Endothelial cell of hepatic sinusoid (primary cell): ENCODE results near the gene A3GALT2.

Source experiments
- in situ Hi-C: cut with HindIII; loops from 2 replicates; pipeline ENCODE4 v1.10.0; 2017; ENCODE audit warnings: low sequenced_read_pairs

Gene A3GALT2

GRCh38 chr1:33320619-33321165 is at the start of gene A3GALT2:
Gene A3GALT2 (minus strand): TSS chr1:33321098. CDS start chr1:33321098, 0 bp downstream.
- in situ Hi-C loops: no loop called here

DNA sequence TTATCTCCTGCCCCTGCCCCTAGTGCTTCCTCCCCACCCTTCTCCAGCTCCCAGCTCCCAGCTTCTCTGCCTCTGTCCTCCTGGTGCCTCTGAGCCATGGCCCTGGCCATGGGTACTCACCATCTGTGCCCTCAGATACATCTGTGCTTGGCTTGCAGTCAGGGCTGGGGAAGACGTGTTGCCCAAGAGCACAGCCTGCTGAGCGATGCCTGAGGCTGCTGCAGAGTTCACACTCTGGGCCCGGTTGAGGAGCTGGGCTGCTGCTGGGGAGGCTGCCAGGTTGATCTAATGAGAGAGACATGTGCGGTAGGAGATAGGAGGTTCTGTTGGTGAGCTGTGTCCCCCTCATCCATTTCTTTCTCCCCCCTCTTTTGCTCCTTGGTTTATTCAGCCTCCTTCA is 49.4 kb upstream of the A3GALT2 start:
- in situ Hi-C loops: no loop called here

DNA sequence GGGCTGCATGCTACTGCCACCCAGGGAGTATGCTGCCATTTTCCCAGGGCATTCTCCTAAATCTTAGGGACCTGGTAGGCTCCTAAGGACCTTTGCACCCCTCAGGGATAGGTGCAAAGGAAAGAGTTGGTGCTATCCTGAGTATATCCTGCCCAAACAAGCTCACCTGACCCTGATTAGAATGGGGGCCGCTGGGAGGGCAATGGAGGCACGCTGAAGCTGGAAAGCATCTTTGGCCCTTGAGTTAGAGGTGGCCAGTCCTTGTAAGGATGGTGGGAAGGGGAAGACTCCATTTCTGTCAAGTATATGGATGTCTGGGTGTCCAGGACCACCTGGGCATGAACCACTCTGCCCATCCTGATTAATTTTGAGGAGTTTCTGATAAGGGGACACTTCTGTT is 48.9 kb upstream of the A3GALT2 start:
- in situ Hi-C loops: no loop called here

DNA sequence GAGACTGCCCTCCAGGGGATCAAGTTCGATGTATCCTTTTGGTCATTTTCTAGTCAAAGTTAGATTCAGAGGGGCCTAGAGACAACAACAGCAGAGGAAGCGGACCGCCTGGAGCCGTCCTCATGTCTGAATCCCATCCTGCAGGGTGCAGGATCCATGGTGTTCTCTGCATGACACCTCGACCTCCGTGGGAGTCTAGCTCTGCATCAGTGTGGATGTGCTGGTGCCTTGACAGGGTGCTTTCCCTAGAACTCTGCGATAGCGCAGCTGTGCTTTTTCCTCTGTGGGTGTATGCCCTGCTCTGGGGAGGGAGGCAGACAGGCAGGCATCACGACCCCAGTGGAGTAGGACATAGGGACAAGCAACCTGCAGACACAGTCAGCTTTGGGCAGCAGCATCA is 48.2 kb upstream of the A3GALT2 start:
- in situ Hi-C loops: no loop called here

DNA sequence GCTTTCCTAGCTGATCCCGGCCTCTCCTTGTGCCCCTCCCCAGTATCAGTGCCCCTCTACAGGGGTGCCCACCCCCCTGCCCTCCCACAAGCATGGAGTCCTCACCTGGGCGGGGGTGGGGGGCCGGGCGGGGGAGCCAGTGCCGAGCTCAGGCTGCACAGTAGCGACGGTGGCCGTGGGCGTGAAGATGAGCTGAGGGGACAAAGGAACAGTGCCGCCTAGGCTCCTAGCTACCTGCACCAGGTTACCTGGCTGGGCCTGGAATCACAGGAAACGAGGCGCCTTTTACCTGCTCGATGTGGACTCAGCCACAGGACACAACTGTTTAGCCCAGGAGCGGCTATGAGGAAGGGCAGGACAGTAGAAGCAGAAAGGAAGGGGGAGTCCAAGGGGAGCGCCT is 47.5 kb upstream of the A3GALT2 start:
- in situ Hi-C loops: no loop called here

- in situ Hi-C loops: no loop called here
Measured at GRCh38 chr1:33367485-33368405, 46.8 kb upstream of the A3GALT2 start.

DNA sequence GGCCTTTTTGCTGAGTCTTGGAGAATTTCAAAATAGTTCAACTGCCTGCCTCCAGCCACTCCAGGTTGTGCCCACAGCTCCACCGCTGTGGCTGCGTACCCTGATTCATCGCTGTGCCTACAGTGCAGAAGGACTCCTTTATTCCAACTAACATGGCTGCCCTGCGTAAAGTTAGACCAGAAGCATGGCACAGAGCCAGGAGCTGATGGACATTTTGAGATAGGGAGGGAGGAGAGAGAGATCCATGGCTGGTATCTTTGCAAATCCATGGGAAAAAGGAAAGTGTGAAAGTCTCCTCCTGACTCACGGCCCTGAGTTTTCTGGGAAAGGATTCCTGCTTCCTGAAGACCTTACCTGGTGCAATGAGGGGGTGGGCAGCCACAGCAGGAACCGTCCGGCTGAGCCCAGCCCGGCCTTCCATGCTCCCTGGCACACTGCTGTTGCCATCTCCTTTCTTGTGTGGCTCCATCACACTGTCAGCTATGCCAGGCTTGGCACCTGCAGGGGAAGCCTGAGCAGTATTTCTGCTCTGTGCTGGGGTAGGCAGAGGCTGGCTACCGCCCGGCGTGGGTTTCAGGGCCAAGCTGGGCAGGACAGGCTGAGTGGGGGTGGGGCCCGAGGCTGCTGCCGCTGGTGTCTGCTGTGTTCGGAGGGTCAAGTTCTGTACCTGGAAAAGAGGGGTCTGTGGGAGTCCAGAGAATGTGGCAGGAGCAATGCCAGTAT is 46.0 kb upstream of the A3GALT2 start:
- in situ Hi-C loops: no loop called here

- in situ Hi-C loops: no loop called here
Measured at GRCh38 chr1:33365560-33365997, 44.7 kb upstream of the A3GALT2 start.

GRCh38 chr1:33364565-33364918 is 43.6 kb upstream of the A3GALT2 start:
- in situ Hi-C loops: no loop called here

DNA sequence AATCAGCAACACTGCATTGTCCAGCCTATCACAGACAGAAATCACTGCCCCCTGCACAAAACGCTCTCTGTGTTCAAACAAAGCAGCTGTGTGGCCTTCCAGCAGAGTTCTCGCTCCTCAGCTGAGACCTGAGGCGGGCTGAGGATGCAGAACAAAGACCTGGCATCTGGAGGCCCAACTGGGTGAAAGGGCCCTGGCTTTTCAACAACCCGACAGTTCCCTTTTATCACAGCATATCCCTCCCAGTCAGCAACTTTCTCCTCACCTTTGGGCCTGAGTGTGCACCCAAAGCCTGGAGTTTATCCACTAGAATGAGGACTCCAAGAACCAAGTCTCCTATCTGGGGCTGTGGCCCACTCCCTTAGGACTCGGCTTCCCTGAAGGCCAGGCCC is 42.6 kb upstream of the A3GALT2 start:
- in situ Hi-C loops: no loop called here

GRCh38 chr1:33363021-33363420 is 42.1 kb upstream of the A3GALT2 start:
- in situ Hi-C loops: no loop called here

DNA sequence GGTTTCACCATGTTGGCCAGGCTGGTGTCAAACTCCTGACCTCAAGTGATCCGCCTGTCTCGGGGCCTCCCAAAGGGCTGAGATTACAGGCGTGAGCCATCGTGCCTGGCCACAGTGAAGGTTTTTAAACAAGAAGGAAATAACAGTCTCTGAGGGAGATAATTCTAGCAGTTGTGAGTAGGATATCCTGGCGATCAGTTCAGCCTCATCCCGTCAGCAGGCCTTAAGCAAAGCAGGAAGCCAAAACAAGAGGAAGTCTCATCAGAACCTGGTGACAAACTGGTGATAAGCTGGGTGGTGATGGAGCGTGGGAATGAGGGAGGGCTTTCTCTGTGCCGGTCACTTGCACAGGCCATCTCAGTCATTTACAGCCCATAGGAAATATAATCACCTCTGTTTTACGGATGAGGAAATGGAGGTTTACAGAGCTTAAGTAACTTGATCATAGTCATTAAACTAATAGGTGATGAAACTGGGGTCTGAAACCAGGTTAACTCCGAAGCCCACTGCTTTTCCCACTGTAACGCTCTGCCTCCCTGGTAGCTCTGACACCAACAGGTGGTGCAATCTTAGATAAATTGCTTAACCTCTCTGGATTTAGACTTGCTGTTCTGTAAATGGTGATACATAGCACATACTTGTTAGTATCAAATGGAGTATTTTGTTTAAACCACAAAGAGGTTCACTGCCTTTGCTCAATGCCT is 40.8 kb upstream of the A3GALT2 start:
- in situ Hi-C loops: no loop called here

DNA sequence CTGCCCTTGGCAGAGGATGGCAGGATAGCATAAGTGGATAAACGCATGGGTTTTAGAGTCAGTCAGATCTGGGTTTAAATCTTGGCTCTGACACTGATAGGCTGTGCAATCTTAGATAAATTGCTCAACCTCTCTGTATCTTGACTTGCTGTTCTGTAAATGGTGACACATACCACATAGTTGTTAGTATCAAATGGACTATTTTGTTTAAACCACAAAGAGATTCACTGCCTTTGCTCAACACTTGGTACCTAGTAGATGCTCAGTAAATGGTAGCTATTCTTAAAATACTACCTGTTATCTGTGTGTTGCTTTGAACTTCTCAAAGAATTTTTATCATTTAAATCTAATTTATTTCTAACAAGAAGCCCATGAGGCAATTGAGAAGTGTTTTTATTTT is 39.5 kb upstream of the A3GALT2 start:
- in situ Hi-C loops: no loop called here

- in situ Hi-C loops: no loop called here
Measured at GRCh38 chr1:33359931-33360330, 39.0 kb upstream of the A3GALT2 start.

DNA sequence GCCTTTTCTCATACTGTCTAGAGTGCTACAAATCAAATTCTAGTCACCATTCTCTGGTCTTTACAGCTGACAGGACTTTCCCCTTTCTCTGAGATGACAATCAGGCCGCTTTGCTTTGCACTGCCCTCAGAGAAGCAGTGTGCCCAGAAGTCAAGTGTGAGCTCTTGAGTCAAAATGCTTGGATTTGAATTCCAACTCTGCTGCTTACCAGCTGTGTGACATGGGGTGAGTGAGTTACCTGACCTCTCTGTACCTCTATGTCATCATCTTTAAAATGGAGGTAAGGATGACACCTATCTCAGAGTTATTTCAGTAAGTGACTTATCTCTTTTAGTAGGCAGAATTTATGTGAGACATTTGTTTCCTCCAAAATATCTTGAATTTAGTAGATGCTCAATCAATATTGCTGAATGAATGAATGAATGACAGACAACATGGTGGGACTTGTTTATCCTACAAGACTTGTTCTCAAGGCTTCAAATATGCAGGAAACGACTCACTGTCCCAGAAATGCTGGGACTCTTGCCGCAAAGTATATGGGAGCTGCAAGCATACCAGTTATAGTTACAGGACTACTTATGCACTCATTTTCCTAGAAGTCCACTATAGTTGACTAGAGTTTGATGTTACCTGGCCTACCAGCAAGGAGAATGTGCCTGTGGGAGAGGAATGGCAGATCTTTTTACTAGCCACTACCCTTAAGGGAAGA is 38.1 kb upstream of the A3GALT2 start:
- in situ Hi-C loops: no loop called here

- in situ Hi-C loops: no loop called here
Measured at GRCh38 chr1:33358114-33358794, 37.4 kb upstream of the A3GALT2 start.

- in situ Hi-C loops: no loop called here
Measured at GRCh38 chr1:33357099-33357498, 36.2 kb upstream of the A3GALT2 start.

- in situ Hi-C loops: no loop called here
Measured at GRCh38 chr1:33354707-33355316, 33.9 kb upstream of the A3GALT2 start.

GRCh38 chr1:33353531-33353930 is 32.6 kb upstream of the A3GALT2 start:
- in situ Hi-C loops: no loop called here

GRCh38 chr1:33351281-33351660 is 30.4 kb upstream of the A3GALT2 start:
- in situ Hi-C loops: no loop called here
